Forelimb muscle (tissue), 1 donor: Measurements from ENCODE around the gene ANKRD1. TPM values are rescaled to one million over a fixed set of nuclear protein-coding genes. Genes with fewer than 3 reads are reported as not detected.
"Not testable (repeated sequence)": the region's sequence is repeated elsewhere in the genome, so short reads cannot be mapped to it uniquely, and the experiment has no call there.

Experiments used
- DNase-seq: peaks from one replicate; pipeline ENCODE4 v3.0.0-alpha.2; 2013; ENCODE audit warnings: low read depth
- polyA plus RNA-seq: library from polyadenylated mRNA; unstranded; fragments of 120-200 nt; gene quantifications from one replicate; pipeline ENCODE4 v1.2.1, GENCODE V29; 2013; ENCODE audit not compliant: insufficient read length

ANKRD1 gene
- polyA plus RNA-seq, 1 donor, result 143 TPM

DNA sequence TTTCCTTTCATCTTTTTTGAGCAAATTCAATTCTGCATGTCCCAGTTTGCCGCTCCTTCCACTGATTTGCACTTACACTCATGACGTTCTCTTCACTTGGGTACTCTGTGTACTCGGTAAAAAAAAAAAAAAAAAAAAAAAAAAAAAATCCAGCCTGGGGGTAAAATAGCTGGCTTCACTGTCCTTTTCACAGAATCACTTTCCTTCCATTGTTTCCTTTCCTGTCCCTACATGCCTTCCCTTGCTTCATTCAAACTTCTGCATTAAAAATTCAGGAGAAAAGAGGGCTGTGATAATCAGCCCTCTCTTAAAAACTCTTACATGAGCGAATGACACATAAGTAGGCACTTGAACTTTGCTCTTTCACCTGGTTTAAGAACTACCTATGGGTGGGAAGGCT is 8.7 kb downstream of the ANKRD1 start:
- no peak for DNase-seq

DNA sequence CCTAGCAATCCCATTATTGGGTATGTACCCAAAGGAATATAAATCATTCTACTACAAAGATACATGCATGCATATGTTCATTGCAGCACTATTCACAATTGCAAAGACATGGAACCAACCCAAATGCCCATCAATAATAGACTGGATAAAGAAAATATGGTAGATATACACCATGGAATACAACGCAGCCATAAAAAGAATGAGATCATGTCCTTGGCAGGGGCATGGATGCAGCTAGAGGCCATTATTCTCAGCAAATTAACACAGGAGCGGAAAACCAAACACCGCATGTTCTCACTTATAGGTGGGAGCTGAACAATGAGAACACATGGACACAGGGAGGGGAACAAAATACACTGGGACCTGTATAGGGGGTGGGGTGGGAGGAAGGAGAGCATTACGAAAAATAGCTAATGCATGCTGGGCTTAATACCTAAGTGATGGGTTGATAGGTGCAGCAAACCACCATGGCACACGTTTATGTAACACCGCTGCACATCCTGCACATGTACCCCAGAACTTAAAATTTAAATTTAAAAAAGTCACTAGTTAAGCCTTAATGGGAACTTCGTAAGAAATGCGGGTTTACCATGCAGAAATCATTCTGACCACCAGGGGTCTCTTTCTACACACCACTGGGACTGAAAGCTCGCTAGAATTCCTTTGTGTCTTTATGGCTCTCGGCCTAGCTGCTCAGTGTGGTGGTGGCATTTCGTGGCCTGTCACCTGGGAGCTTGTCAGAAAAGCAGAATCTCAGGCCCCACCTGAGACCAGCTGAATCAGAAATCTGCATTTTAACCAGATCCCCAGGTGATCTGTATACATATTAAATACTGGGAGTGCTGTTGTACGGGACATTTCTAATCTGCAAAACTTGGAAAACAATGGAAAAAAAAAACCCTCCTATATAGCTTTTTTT is 9.5 kb downstream of the ANKRD1 start:
- peak; percentile 49 for DNase-seq

DNA sequence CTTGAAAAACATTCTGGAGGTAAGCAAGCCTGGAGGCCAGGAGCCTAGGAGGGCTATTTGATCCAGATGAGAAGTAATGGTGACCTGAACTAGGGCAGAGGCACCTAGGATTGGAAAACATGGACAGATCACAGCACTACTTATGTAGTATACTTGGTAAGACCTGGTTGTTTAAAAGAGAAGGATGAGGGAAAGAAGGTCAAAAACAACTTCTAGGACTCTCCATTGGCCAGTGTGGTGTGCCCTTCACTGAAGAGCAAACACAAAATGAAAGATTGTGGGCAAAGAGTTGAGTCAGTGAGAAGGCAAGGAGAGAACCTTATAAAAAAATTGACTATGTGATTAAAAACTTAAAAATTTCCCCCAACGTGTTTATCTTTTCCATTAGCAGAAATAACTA is 14.3 kb downstream of the ANKRD1 start:
- no peak for DNase-seq

DNA sequence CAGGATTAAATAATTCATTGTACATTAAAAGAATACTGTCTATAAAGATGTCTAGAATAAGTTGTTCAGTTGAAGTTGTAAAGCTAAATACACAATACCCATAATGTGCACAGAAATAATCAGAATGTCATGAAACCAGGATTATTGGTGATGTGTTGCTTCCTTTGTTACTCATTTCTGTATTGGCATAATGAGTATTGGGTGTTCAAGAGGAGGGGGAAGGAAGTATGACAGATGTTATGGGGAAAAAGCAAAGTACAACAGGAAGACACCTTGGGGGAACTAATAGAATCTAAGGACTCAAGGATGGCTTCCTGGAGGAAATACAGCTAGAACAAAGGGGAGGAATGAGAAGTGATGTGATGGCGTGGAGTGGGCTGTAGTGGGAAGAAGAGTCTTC is 15.0 kb downstream of the ANKRD1 start:
- DNase-seq, result no peak

DNA sequence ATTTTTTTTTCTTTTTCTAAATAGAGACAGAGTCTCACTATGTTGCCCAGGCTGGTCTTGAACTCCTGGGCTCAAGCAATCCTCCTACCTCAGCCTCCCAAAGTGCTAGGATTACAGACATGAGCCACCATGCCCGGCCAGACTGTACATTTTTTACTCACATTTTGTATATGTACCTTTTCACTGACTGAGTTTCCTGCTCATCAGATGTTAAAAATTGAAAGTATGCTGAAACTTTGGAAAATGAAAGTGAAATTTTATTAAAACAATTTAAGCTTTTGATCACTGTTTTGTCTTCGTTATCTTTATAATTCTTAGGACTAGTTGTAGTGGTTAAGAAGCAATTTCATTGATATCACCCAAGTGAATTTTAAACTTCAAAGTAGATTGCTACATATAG is 24.0 kb downstream of the ANKRD1 start:
- not testable (repeated sequence) for DNase-seq

DNA sequence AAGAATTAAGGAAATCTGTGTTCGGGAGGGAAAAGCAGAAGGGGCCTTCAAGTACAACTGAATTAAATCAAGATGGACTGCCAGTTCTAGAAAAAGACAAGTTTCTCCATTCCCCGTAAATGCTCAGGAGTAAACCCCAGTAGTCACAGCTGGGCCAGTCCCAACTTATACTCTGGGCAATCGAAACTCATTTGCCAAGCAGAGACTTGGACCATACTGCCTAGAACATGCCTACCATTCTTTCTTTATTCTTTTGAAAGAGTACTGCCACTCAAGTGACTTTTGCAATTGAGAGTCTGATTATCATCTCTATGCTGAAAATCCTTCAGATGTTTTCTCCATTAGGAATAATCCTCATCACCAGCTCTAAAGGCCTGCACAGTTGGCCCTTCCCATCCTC is 27.7 kb downstream of the ANKRD1 start:
- DNase-seq, result no peak

DNA sequence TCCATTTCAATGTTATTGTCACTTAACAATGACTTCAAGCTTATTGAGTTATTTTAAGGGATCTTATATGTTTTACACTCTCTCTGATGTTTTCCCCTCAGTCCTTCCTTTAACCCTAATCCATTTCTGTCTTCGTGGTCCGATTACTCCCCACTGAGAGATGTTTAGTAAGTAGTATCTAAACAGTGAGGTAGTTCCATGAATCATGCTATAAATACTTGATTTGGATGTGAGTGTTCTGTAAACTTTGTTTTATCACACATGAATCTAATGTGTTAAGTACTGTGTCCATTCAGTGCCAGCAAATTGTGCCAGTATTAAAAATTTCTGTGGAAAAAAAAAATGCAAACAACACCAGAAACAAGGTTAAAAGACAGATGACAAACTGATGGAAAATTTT is 30.5 kb downstream of the ANKRD1 start:
- no peak for DNase-seq

DNA sequence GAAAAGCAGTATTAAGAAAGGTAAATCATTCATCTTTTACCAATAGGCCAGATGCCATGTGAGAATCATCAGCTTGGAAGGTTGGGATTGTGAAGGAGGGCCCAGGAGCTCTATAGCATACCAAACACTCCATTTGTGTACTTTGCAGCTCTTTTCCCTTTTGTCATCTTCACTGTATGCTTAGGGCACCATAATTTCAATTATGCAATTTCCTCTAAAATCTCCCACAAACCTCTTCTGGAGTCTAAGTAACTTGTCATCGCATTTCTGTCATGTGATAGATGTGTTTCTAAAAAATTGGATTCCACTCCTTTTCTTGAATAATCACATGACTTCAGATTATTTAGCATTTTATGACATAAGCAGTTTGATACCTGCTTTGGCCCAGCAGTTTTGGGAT is 31.3 kb downstream of the ANKRD1 start:
- DNase-seq, result no peak

DNA sequence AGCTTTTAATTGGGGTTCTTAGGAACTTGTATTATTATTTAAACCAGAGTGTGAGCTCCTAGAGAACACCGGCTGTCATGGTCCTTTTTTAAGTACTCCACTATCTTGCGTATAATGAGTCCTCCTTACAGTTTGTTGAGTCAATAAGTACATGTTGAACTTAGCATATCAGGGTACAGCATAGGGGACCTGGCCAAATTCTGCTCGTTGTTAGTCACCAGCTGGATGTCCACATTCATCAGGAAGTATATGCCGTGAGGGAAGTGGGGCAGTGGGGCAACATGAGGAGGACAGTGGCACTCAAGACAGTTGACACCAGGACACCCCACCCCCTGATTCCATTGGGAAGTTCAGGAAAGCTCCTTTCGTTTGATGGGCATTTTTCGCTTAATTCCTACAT is 32.5 kb downstream of the ANKRD1 start:
- DNase-seq, result no peak

DNA sequence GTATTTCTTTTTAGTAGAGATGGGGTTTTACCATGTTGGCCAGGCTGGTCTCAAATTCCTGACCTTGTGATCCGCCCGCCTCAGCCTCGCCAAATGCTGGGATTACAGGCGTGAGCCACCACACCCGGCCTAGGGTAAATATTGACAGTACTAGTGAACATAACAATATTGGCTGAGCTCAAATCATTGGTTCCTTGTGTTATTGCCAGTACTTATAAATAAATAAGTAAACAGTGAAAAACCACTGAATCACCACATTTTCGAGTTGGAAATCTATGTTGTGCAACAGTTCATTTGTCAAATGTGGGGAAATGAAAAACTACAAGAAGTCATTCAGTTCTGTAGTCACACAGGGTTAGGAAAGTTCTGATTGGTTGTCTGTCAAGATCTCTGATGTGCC is 33.3 kb downstream of the ANKRD1 start:
- no peak for DNase-seq

DNA sequence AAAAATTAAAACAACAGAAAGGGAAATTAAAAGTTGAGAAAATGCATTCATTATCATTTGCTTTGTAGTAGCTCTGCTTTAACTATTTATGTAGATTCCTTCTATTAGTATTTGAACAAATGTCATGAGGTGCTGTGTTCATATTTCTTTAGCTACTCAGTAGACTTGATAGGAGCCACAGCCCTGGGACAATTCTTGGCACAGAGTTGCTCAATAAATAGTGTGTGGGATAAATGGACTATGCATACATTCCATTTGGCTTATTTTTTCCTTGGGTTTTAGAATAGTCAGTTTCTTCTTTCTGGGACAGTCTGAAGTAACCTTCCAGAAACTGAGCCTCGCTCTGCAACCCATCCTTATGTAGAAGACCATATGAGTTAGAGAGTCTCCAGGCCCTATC is 35.7 kb downstream of the ANKRD1 start:
- no peak for DNase-seq

DNA sequence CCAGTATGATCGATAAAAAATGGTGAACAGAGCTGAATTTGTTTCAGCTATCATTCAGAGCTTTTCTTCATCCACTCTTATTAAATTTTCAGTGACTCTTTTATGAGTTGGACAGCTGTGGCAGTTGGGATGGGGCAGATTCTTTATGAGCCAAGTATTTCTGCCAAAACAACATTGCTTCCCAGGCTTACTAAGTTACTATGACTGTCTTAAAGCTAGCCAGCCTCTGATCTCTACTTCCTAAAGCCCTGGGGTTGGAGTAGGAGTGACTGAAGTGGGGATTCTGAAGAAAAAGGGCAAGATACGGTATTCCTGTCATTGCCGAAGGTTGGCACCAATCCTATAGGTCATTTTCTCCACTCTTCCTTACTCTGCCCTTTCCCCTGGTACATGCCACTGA is 36.5 kb downstream of the ANKRD1 start:
- DNase-seq, result no peak

DNA sequence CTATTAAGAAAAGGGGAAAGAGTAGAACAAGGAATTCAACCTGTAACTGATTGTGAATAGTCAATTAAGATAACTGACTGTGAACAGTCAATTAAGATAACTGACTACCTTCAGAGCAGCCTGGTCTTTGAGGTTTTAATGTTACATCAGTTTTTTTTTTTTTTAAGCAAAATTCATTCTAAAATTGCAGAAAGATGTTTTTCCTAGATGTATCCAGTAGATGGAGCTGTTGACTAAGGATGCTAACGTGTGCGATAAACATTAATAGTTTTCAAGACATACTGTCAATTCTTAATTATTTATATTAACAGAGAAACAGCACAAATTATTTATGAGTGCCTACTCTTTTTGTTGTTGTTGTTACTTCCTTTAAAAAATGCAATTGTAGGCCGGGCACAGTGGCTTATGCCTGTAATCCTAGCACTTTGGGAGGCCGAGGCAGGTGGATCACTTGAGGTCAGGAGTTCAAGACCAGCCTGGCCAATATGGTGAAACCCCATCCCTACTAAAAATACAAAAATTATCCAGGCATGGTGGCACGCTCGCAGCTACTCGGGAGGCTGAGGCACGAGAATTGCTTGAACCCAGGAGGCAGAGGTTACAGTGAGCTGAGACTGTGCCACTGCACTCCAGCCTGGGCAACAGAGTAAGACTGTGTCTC is 40.7 kb downstream of the ANKRD1 start:
- not testable (repeated sequence) for DNase-seq

DNA sequence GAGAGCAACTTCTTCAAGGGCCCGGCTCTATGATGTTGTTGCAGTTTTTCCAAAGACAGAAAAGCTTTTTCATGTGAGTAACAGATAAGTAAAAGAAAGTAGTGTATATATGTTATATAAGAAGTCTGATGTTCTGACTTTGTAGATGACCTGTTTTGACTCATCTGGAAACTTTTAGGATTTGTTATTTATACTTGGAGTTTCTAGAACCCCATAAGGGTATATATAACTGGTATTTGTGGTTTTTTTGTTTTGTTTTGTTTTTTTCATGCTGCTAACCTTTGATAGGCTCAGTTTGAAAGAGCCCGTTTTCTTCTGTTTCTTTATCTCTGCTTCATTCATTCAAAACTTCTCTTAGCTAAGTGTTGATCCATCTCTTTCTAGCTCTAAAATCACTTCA is 41.8 kb downstream of the ANKRD1 start:
- no peak for DNase-seq

DNA sequence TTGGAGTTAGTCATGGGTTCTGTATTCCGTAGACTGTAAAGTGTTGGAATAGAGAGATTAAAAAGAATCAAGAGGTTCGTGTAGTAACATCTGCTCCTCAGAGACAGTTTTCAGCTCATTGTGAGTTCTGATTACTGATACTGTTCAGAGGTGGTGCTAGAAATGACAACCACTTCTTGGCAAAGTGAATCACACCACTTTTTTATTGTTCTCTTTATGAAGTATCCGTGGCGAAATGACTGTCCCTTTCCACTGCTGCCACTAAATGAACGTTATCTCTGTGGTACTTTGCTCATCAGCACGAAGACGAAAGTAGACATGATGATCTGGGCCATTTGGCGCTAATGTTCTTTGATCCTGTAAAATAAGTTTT is 48.3 kb downstream of the ANKRD1 start:
- no peak for DNase-seq

DNA sequence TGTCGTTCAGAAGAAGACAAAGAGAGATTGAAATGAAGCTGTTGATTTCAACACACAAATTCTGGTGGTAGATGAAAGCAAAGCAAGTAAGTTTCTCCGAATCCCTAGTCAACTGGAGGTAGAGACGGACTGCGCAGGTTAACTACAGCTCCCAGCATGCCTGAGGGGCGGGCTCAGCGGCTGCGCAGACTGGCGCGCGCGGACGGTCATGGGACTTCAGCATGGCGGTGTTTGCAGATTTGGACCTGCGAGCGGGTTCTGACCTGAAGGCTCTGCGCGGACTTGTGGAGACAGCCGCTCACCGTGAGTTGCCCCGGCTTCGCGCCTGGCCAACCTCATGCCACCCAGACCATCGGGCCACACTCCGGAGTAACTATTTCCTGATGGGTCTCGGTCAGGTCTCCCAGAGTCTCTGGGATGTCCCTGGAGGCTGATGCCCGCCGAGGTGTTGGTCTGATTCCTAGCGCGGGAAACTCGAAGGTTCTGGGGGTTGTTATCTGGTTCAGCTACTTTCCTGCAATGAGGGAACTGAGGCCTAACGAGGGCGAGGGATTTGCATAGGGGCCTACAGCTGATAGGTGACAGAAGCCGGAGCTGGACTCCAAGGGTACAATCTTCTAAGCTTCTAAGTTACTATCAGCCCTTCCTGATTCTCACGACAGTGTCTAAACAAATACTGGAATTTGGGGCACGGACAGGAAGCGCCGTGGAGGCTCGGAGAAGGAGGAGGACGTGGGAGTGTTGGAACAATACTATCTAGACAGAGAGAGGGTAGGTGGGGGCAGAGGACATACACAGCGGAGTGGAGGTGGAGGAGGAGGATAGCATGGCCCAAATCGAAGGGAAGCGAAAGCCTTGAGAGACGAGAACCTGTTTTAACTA is 48.9 kb downstream of the ANKRD1 start, which contains the start of gene RPP30:
Gene RPP30, plus strand, starts transcription at position 209 of the 882 bp plus-strand sequence. Its CDS starts 13 bp downstream, at position 222.
- no peak for DNase-seq

DNA sequence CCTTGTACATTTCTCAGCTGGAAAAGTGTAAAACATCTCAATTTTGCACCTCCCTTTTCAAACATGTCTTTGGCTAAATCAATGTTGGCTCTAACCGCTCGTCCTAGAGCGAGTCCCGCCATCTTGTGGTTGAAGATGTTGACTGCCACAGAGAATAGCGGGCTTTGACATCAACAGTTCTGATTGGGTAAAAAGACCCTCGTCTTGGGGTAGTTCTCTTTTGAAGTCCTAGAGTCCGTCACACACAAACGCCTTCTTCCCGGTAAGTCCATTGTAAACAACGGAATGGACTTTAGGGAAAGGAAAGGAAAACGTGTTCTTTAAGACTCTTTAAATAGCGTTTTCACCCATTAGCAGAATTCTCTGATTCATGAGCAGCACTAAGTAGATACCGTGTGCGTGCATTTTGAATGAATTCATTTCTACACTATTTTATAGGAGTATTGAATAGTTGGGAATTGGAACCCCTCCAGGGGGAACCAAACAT is 49.6 kb downstream of the ANKRD1 start:
- no peak for DNase-seq

DNA sequence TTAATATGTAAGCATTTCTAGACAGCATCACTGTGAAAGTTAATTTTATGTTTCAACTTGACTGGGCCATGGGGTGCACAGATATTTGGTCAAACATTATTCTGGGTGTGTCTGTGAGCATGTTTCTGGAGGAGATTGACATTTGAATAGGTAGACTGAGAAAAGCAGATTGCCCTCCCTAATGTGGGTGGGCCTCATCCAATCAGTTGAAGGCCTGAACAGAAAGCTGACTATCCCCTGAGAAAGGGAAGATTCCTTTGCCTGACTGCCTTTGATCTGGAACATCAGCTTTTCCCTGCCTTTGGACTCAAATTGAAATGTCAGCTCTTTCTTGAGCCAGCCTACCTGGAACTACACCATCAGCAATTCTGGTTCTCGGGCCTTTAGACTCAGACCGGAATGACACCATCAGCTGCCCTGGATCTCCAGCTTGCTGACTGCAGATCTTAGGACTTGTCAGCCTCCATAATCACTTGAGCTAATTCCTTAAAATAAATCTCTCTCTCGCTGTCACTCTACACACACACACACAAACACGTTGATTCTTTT is 54.8 kb downstream of the ANKRD1 start:
- no peak for DNase-seq

DNA sequence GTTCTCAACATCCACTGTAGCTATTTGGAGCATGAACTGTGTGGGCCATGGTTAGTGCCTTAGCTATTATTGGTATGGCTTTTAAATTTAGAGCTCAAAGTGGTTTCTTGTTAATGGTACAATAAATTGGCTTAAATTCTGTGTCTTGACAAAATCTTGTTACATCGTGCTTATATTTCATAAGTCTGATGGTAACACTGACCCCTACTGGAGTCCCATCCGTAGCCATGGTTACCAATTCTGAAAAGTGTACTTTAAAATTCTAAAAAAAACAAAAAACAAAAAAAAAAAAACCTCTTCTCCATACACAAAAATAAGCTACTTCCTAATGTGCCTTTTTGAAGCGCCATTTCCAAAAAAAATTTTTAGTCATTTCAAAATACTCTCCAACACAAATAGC is 55.5 kb downstream of the ANKRD1 start:
- no peak for DNase-seq

DNA sequence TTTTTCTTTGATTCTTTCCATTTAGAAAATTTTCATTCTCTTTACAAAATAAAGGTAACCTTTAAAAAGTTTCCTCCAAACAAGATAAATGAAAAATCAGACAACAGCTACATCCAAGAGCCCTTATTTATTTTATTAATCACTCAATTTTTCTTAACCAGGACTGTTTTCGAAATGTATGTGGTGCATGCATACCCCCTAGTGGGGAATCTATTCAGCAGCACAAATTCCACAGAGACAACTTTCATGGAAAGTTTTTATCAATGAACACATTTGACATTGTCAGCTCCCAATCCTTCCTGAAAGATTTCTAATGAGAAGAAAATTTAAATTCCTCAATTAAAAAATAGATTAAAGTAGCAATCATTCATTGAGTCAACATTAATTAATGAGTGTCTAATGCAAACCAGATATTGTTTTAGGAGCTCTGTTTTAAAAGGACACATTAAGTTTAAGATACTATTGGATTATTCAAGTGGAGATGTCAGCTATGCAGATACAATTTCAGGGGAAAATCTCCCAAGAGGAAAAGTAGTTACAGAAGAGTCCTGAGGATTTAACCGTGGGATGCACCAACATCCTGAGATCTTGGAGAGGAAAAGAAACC is 57.9 kb downstream of the ANKRD1 start:
- DNase-seq, result no peak
